GM21447 (cell line): ENCODE data around the gene CALHM3.

Experiments used
- ATAC-seq: cut with Tn5 transposase; IDR thresholded peaks from one replicate; pipeline ENCODE4 v1.9.1; 2021; ENCODE audit not compliant: unreplicated experiment

CALHM3 gene

DNA sequence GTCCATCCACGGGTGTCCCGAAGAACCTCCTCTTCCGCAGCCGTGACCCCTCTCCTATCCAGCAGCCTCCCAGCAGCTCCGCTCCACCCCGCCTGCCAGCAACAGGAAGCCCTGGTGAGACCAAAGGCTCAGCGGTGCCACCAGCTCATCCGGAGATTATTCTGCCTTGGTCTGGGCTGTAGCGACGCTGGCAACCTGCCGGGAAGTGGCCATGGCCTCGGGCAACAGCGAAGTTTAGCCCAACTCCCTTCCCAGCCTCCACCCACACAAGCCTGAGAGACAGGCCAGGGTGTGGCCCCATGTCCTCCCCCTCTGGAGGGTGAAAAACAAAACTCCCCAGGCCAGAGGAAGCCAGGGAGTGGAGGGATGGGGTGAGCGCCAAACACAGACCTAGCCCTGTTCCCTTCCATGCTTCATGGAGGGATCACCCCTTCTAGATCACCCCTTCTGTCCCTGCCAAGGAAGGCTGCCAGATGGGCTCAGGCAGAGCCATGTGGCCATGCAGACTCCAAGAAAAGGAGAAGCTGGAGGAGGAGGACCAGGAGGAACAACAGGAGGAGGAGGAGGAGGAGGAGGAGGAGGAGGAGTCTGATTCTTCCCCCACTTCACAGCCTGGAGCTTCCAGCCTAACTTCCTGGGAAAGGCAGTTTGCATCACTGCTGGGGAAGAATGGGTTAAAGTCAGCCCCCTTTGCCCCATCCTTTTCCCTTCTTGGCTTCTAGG lies 27.8 kb downstream of the CALHM3 start:
- ATAC-seq: no peak

DNA sequence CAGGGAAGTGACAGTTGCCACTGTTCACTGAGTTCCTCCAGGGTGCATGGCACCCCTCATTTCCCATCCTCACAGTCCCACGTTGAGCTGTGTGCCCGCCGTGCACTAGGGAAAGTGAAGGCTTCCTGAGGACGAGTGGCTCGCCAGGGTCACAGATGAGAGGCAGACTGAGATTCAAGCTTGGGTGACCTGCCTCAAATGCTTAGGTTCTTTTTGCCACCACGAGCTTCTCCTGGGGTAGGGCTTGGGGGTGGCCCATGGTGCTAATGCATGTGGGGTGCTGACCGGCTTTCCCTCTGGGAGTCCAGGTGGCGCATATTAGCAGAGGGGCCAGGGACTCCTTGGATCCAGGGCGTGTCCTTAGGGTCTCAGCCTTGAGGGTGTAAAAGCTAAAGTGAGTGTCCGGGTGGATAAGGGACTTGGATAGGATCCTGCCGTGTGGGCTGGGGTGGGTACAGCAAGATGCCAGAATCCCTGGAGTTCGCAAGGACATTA lies 28.8 kb downstream of the CALHM3 start:
- ATAC-seq: no peak

DNA sequence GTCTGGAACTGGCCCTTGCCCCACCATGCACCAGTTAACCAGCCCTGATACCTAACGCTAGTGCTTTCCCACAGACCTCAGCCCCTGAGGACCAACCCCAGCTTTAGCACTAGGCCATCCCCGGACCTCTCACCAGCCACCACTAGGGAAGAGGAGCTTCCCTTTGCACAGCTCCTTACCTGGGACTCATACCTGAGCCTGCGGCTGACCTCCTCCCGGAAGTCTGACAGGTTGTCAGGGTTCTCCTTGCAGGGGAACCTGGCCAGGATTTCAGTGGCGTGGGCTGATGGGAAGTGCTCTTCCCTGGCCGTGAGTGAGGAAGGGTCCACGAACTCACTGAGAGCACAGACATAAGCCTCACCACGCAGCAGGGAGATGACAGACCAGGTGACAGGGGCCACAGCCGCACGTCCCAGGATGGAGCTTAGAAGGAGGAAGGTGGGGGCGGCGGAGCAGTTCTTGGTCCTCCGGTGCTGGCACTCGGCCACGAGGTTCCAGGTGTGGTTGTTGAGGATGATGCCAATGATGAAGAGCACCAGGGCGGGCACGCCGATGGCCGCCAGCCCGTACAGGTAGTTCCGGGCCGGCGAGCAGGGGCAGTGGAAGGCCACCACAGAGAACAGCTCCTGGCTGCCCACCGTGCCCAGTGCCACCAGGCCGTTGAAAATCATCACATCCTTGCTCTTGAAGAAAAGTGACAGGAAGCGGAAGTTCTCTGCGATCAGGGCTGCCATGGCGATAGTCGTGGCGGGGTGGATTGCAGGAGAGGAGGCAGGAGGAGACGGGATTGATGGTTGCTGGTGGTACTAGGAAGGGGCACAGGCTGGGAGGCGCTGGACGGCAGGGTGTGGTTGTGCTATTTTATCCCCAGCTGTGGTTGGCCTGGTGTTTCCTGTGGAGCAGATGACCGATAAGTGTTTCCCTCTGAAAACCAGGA lies 29.6 kb downstream of the CALHM3 start:
- no peak for ATAC-seq

GRCh38 chr10:103448746-103449145 lies 30.3 kb downstream of the CALHM3 start:
- ATAC-seq: no peak

DNA sequence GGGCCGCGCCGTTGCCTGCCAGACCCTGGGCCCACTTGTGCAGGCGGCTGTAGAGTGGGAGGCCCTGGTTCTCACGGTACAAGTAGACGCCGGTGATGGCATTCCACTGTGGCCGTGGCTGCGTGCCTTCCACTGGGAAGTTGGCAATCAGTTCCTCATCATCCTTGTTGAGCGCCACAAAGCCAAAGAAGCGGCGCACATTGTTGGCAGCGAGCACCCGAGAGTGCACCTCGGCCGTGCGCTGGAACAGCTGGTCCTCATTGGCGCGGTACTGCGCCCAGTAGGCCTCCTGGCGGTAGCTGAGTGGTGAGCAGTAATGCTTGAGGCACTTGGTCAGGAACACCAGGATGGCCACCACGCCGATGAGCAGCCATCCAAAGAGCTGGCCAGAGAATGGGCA lies 31.9 kb downstream of the CALHM3 start:
- no peak for ATAC-seq

DNA sequence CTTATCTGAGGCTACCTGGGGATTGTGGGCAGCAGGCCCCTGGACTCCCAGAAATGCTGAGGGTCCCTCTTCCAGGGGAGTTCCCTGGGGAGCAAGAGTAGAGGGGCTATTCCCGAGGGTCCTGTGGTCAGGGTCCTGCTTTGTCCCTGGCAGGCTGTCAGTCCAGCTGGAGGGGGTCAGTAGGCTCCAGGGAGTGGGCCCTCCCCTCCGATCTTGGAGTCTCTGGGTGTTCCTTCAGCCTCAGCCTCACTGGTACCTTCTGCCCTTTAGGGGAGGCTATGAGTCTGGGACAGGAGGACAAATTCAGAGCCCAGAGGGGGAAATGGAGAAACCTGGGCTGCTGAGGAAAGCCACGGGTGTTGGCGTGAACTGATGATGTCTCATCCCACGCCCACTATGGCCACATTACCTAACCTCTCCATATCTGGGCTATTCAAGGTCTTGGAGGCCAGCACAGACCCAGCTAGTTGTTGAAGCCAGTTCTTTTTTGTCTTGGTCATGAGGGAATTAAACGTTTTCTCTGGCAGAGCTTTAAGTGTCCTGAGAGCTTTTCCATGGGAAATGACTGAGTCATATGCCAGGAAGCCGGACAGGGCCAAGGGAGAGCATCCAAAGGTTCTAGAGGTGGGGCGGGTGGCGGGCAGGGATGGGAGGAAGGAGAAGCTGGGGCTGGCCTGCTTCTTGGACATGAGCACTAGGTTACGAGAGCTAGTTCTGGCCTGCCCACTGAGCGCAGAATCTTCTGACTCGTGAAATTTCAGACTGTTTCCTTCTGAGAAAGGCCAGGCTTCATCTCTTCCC lies 33.1 kb downstream of the CALHM3 start:
- no peak for ATAC-seq

DNA sequence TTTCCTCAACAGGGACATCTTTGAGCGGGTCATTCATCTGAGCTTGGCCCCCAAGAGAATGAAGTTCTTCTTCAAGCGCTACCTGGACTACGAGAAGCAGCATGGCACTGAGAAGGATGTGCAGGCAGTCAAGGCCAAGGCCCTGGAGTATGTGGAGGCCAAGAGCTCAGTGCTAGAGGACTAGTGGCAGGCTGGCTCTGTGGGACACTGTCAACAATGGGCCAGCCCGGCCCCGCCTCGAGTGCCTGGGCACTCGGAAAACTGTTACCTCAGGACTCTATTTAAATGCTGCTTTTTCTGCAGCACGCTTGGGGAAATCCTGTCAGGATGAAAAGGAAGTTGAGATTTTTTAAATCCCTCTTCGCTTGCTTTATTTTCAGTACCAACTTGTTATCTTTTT lies 33.7 kb downstream of the CALHM3 start:
- no peak for ATAC-seq

DNA sequence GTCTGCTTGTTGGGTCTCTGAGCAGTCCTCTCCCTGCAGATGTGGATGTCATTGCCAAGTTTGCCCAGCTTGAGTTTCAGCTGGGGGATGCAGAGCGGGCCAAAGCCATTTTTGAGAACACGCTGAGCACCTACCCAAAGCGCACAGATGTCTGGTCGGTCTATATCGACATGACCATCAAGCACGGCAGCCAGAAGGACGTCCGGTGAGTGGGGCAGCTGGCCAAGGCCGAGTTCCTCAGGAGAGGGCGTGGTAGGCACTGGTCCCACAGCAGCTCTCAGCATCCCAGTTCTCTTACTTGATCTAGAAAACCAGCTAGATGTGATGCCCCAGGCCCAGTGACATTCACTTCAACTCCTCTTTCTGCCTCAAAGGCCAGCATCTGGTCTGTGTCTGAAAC lies 34.6 kb downstream of the CALHM3 start:
- ATAC-seq: no peak

DNA sequence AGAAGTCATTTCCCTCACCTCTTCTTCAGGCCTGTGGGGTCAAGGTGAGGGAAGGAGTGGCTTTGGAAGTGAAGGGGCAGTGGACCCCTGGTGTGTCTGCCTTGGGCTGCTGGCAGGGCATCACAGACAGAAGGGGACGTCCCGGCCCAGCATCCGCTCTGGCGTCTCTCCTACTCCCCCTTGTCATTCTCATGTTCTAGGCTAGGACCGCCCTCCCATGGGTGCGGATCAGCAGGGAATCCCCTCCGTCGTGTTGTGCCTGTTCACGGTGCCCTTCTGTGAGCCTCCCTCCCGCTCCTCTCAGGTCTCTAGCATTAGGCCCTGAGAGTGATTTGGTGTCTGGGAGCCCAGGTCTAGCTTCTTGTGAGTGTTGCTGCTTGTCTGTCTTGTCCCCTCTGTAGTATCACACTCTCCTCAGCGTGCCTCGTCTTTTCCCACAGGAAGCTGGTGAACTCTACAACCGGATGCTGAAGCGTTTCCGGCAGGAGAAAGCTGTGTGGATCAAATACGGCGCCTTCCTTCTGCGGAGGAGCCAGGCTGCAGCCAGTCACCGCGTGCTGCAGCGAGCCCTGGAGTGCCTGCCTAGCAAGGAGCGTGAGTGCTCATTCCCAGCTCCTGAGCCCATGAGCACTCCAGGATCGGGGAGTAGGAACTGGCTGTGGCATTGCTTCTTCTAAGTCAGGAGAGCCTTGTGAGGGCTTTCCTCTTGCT lies 35.4 kb downstream of the CALHM3 start:
- ATAC-seq: no peak

- ATAC-seq: no peak
Observed at GRCh38 chr10:103442031-103442461, 37.0 kb downstream of the CALHM3 start.

DNA sequence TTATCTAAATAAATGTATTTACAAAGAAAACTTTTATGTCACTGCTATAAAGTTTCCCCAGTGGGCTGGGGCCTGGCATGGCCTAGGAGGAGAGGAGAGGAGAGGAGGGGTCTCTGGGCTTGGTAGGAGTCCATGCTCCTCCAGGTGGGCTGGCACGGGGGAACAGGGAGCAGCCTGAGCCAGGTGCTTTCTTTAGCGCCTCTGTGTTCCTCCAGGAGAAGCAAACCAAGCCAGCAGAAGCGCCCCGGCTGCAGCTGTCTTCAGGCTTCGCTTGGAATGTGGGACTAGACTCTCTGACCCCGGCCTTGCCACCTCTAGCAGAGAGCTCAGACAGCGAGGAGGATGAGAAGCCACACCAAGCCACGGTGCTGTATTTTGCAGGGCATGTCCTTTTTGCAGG lies 37.4 kb downstream of the CALHM3 start:
- ATAC-seq: no peak

DNA sequence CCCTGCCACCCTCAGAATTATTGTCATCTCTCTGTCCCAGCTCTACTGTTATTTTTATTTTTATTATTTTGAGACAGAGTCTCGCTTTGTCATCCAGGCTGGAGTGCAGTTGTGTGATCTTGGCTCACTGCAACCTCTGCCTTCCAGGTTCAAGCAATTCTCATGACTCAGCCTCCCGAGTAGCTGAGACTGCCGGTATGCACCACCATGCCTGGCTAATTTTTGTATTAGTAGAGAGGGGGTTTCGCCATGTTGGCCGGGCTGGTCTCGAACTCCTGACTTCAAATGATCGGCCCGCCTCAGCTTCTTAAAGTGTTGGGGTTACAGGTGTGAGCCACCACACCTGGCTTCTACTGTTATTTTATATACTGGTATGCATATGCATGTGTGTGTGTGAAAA lies 37.8 kb downstream of the CALHM3 start:
- ATAC-seq: no peak

GRCh38 chr10:103440416-103440815 lies 38.6 kb downstream of the CALHM3 start:
- no peak for ATAC-seq

GRCh38 chr10:103439776-103440175 lies 39.3 kb downstream of the CALHM3 start:
- no peak for ATAC-seq

GRCh38 chr10:103433858-103434257 lies 45.2 kb downstream of the CALHM3 start:
- ATAC-seq: no peak

DNA sequence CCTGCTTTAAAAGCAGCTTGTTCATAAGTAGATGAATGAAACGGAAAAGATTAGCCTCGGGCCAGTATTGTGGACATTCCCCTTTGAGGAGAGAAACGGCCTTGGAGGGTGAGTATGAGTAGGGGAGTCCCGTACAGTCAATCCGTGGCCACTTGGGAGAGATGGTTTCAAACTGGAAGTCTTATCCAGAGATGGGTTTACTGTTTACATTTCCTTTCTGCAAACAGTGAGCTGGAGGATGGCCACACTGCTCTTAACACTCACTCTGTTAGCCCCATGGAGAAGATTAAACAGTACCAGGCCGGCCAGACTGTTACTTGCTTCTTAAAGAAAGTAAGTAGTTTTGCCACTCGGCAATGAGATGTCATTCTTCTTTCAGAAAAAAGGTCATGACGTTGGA lies 47.1 kb downstream of the CALHM3 start:
- ATAC-seq: no peak

GRCh38 chr10:103429647-103430046 lies 49.4 kb downstream of the CALHM3 start:
- no peak for ATAC-seq

GRCh38 chr10:103428989-103429643 lies 49.9 kb downstream of the CALHM3 start:
- ATAC-seq: no peak

DNA sequence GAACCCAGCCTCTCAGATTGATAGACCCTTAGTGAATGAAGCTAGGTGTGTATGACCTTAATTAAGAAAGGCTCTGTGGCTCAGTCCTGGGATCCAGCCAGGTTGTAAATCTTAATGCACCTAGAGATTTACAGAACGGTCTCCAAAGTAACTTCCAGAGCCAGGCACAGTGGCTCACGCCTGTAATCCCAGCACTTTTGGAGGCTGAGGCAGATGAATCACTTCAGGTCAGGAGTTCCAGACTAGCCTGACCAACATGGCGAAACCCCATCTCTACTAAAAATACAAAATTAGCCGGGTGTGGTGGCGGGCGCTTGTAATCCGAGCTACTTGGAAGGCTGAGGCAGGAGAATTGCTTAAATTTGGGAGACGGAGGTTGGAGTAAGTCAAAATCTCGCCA lies 51.2 kb downstream of the CALHM3 start:
- ATAC-seq: no peak

- ATAC-seq: no peak
Observed at GRCh38 chr10:103423748-103424147, 55.3 kb downstream of the CALHM3 start.
